Panc1 (cell line): ENCODE results near the gene NSD2.

ENCODE experiments used
- SIN3A ChIP-seq: IDR thresholded peaks from 2 replicates; pipeline ENCODE4 v1.6.1; 2012; ENCODE audit warnings: low read depth, mild to moderate bottlenecking, low read length, moderate library complexity, borderline replicate concordance; ENCODE audit not compliant: insufficient read depth
- TF ChIP-seq, protein P1 (sequence below): fragments of 450-650 bp; IDR thresholded peaks from 2 replicates; pipeline ENCODE4 v1.5.1; 2017; ENCODE audit warnings: mild to moderate bottlenecking

- TF ChIP-seq, protein P1, sequence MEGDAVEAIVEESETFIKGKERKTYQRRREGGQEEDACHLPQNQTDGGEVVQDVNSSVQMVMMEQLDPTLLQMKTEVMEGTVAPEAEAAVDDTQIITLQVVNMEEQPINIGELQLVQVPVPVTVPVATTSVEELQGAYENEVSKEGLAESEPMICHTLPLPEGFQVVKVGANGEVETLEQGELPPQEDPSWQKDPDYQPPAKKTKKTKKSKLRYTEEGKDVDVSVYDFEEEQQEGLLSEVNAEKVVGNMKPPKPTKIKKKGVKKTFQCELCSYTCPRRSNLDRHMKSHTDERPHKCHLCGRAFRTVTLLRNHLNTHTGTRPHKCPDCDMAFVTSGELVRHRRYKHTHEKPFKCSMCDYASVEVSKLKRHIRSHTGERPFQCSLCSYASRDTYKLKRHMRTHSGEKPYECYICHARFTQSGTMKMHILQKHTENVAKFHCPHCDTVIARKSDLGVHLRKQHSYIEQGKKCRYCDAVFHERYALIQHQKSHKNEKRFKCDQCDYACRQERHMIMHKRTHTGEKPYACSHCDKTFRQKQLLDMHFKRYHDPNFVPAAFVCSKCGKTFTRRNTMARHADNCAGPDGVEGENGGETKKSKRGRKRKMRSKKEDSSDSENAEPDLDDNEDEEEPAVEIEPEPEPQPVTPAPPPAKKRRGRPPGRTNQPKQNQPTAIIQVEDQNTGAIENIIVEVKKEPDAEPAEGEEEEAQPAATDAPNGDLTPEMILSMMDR: no peak
- TF ChIP-seq SIN3A: no peak
Measured at GRCh38 chr4:1869530-1870327, 1.5 kb upstream of the NSD2 start.
